ENCODE results near the gene DLL3. TPM values are rescaled to one million over a fixed set of nuclear protein-coding genes. Genes with fewer than 3 reads are reported as not detected.
A peak's percentile ranks its signal among the peaks of the same experiment; 100 is the strongest.

DLL3 gene
- total RNA-seq, 1 donor from 2014 or later = 4.7 TPM

DNA sequence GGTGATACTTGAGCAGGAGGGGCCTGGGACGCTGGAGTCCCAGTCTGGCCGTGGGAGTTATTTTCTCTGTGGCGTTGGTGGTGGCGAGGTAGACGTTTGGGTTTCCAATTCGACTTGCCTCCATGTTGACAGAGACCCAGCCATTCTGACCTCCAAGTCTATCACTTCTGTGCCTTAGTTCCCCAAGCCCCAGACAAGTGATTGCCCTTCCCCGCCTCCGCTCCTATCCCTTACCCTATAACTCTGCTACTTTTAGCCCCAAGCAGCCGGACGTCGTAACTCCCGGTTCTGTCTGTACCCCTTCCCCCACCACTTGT is 17.6 kb upstream of the DLL3 start:
- no peak for DNase-seq (ENCODE audit: low read depth)
- Histone ChIP-seq H3K27me3 (ENCODE audit: control insufficient read depth, insufficient read depth, low read length) (no peaks in the 10 kb centered on the region), H3K4me3 (ENCODE audit: low read depth, low read length) (peak overlapping the region; percentile 100), H3K36me3 (ENCODE audit: control insufficient read depth, insufficient read depth, low read length) (no peaks in the 10 kb centered on the region)
- TF ChIP-seq, protein P1, sequence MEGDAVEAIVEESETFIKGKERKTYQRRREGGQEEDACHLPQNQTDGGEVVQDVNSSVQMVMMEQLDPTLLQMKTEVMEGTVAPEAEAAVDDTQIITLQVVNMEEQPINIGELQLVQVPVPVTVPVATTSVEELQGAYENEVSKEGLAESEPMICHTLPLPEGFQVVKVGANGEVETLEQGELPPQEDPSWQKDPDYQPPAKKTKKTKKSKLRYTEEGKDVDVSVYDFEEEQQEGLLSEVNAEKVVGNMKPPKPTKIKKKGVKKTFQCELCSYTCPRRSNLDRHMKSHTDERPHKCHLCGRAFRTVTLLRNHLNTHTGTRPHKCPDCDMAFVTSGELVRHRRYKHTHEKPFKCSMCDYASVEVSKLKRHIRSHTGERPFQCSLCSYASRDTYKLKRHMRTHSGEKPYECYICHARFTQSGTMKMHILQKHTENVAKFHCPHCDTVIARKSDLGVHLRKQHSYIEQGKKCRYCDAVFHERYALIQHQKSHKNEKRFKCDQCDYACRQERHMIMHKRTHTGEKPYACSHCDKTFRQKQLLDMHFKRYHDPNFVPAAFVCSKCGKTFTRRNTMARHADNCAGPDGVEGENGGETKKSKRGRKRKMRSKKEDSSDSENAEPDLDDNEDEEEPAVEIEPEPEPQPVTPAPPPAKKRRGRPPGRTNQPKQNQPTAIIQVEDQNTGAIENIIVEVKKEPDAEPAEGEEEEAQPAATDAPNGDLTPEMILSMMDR (IDR thresholded peaks at IDR 0.05; ENCODE audit: insufficient read depth, low read length, poor library complexity, severe bottlenecking) = no peak

DNA sequence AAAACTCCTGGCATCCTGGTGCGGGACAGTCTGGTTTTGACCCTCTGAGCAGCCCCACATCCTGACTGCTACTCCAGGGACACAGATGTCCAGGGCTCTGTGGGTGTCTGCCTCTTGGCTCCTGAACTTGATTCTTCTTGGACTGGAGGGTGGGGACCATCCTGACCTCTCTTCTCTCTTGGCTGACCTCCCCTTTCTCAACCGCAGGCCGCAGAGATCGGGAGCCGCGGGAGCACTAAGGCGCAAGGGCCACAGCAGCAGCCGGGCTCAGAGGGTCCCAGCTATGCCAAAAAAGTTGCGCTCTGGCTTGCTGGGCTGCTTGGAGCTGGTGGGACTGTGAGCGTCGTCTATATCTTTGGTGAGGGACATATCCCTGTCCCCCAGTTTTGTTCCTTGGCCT is 17.1 kb upstream of the DLL3 start:
- TF ChIP-seq, protein P1 (IDR thresholded peaks at IDR 0.05; ENCODE audit: insufficient read depth, low read length, poor library complexity, severe bottlenecking) = no peak

DNA sequence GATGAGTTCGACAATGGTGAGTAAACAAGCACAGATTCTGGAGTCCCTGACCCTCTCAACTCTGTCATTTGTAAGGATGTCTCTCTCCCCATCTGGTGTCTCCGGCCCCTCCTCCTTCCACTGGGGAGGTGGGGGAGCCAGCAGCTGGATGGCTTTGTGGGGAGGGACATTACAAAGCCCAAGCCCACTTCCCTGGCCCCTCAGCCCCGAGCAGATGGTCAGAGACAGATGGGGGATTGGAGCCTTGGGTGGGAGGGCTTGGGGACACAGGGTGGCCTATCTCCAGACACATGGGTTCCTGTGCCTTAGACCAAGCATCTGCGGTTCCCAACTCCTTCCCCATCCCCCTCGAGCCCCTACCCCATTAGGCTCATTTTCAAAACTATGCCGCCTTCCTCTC is 15.6 kb upstream of the DLL3 start:
- Histone ChIP-seq H3K36me3 (ENCODE audit: control insufficient read depth, insufficient read depth, low read length) (peaks cover 1% of the 10 kb centered on the region), H3K4me3 (ENCODE audit: low read depth, low read length) (no peak overlapping the region), H3K27me3 (ENCODE audit: control insufficient read depth, insufficient read depth, low read length) (no peaks in the 10 kb centered on the region)
- TF ChIP-seq, protein P1 (IDR thresholded peaks at IDR 0.05; ENCODE audit: insufficient read depth, low read length, poor library complexity, severe bottlenecking) = no peak
- DNase-seq (ENCODE audit: low read depth) = no peak

More for the DNA sequence above, 17.1 kb upstream of the DLL3 start:
- no peaks in the 10 kb centered on the region for H3K27me3 ChIP-seq (ENCODE audit: control insufficient read depth, insufficient read depth, low read length)
- DNase-seq (ENCODE audit: low read depth) = no peak
- peak overlapping the region; percentile 100 for H3K4me3 ChIP-seq (ENCODE audit: low read depth, low read length)
- no peaks in the 10 kb centered on the region for H3K36me3 ChIP-seq (ENCODE audit: control insufficient read depth, insufficient read depth, low read length)

DNA sequence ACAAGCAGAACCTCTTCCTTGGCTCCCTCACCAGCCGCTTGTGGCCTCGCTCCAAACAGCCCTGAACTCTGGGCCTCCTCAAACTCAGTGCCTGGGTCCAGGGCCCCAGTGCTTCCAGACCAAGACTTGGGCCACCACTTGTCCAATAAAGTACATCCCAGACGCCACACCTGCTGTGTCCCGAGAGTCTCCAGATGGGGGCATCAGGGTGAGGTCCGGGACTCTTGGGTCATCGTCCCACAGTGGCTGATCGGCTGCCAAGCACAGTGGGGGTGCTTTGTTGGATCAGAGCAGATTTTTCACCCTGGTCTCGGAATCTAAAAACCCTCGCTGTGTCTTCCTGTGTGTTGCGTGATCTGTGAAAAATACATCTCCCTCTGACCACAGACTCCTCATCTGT is 9.0 kb upstream of the DLL3 start:
- TF ChIP-seq, protein P1 (IDR thresholded peaks at IDR 0.05; ENCODE audit: insufficient read depth, low read length, poor library complexity, severe bottlenecking) = no peak
- Histone ChIP-seq H3K27me3 (ENCODE audit: control insufficient read depth, insufficient read depth, low read length) (no peaks in the 10 kb centered on the region), H3K36me3 (ENCODE audit: control insufficient read depth, insufficient read depth, low read length) (peaks cover 1% of the 10 kb centered on the region), H3K4me3 (ENCODE audit: low read depth, low read length) (no peak overlapping the region)
- DNase-seq (ENCODE audit: low read depth) = no peak

DNA sequence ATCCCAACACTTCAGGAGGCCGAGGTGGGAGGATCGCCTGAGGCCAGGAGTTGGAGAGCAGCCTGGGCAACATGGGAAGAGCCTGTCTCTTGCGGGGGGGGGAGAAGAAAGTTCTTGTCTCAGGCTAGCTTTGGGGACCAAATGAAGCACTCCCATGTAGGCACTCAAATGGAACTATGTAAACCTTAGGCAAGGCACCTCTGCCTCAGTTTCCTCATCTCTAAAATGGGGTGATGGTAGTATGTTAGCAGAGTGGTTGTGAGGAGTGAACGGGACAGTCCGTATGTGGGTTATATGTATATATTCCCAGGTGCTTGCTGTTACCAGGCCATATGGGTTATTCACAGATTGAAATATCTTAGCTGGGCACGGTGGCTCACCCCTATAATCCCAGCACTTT is 6.5 kb upstream of the DLL3 start:
- DNase-seq (ENCODE audit: low read depth) = no peak
- Histone ChIP-seq H3K36me3 (ENCODE audit: control insufficient read depth, insufficient read depth, low read length) (peaks cover 1% of the 10 kb centered on the region), H3K4me3 (ENCODE audit: low read depth, low read length) (no peak overlapping the region), H3K27me3 (ENCODE audit: control insufficient read depth, insufficient read depth, low read length) (peaks cover 9% of the 10 kb centered on the region)
- TF ChIP-seq, protein P1 (IDR thresholded peaks at IDR 0.05; ENCODE audit: insufficient read depth, low read length, poor library complexity, severe bottlenecking) = no peak

DNA sequence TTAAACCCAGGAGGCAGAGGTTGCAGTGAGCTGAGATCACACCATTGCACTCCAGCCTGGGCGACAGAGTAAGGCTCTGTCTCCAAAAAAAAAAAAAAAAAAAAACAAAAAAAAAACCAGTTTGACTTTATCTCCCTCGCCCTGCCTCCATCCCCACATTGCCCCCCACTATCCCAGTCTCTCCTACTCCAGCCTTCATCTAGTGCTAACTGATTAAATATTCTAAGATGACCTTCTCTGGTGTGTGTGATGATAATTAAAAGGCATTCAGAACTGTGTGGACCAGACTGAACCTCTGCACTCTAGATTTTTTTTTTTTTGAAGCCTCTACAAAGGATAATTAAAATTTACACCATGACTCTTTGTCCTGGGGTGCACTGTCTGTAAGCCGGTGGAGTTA is 6.0 kb upstream of the DLL3 start:
- no peak for DNase-seq (ENCODE audit: low read depth)
- TF ChIP-seq, protein P1 (IDR thresholded peaks at IDR 0.05; ENCODE audit: insufficient read depth, low read length, poor library complexity, severe bottlenecking) = no peak
- Histone ChIP-seq H3K27me3 (ENCODE audit: control insufficient read depth, insufficient read depth, low read length) (peaks cover 13% of the 10 kb centered on the region), H3K36me3 (ENCODE audit: control insufficient read depth, insufficient read depth, low read length) (peaks cover 1% of the 10 kb centered on the region), H3K4me3 (ENCODE audit: low read depth, low read length) (no peak overlapping the region)

All from kidney epithelial cell (primary cell).